PC-3 (cell line): ENCODE results near the gene PIK3IP1.

ENCODE experiments used
- CTCF ChIP-seq: fragments of 300-600 bp; sonication (generic); conservative IDR thresholded peaks from 2 replicates; pipeline ENCODE4 v1.5.1; 2017; ENCODE audit warnings: antibody characterized with exemption, low read depth, mild to moderate bottlenecking, low read length
- EZH2 ChIP-seq: fragments of 300-600 bp; sonication (generic); IDR thresholded peaks from one replicate; pipeline ENCODE4 v1.6.1; 2017; ENCODE audit warnings: antibody characterized with exemption, mild to moderate bottlenecking, low read length; ENCODE audit not compliant: unreplicated experiment

- TF ChIP-seq EZH2 (no peak), CTCF (no peak)
Observed at GRCh38 chr22:31262312-31263133, 29.8 kb downstream of the PIK3IP1 start.
